Measurements from ENCODE around the gene LMOD1.

LMOD1 gene

GRCh38 chr1:201895913-201896807 lies 50.2 kb downstream of the LMOD1 start:
- TF ChIP-seq CTCF (IDR thresholded peaks at IDR 0.05) (peak; percentile 99), ZFX (IDR thresholded peaks at IDR 0.05; ENCODE audit: borderline replicate concordance) (no peak)
- H3K27ac ChIP-seq = no peak overlapping the region

GRCh38 chr1:201895120-201895665 lies 51.2 kb downstream of the LMOD1 start:
- TF ChIP-seq CTCF (IDR thresholded peaks at IDR 0.05) = no peak
- no peak for TF ChIP-seq ZFX (IDR thresholded peaks at IDR 0.05; ENCODE audit: borderline replicate concordance)

GRCh38 chr1:201894343-201895119 lies 51.8 kb downstream of the LMOD1 start:
- TF ChIP-seq CTCF (IDR thresholded peaks at IDR 0.05) (no peak), ZFX (IDR thresholded peaks at IDR 0.05; ENCODE audit: borderline replicate concordance) (no peak)
- H3K27ac ChIP-seq = no peak overlapping the region

More at GRCh38 chr1:201895120-201895665, 51.2 kb downstream of the LMOD1 start:
- H3K27ac ChIP-seq = no peak overlapping the region

- TF ChIP-seq CTCF (IDR thresholded peaks at IDR 0.05) (no peak), ZFX (IDR thresholded peaks at IDR 0.05; ENCODE audit: borderline replicate concordance) (no peak)
- H3K27ac ChIP-seq = no peak overlapping the region
These were observed 52.9 kb downstream of the LMOD1 start for GRCh38 chr1:201893431-201893830.

- no peak overlapping the region for H3K27ac ChIP-seq
- TF ChIP-seq ZFX (IDR thresholded peaks at IDR 0.05; ENCODE audit: borderline replicate concordance) (no peak), CTCF (IDR thresholded peaks at IDR 0.05) (no peak)
These were observed 54.1 kb downstream of the LMOD1 start for GRCh38 chr1:201892211-201892610.

DNA sequence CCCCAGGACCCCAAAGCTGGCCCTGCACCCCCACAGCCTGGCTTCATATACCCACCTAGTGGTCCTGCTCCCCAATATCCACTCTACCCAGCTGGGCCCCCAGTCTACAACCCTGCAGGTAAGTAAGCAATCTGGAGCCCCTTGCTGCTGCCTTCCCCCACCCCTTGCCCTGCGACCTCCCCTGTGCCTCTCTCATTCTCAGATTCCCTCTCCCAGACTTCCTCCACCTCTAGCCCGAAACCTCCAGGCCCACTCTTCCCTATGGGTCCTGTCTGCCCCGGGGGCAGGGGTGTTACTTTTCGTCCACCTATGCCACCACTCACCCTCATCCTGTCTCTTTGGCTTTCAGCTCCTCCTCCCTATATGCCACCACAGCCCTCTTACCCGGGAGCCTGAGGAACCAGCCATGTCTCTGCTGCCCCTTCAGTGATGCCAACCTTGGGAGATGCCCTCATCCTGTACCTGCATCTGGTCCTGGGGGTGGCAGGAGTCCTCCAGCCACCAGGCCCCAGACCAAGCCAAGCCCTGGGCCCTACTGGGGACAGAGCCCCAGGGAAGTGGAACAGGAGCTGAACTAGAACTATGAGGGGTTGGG lies 54.8 kb downstream of the LMOD1 start:
- no peak for TF ChIP-seq ZFX (IDR thresholded peaks at IDR 0.05; ENCODE audit: borderline replicate concordance)

GRCh38 chr1:201890806-201891450 lies 55.4 kb downstream of the LMOD1 start:
- no peak for TF ChIP-seq CTCF (IDR thresholded peaks at IDR 0.05)
- TF ChIP-seq ZFX (IDR thresholded peaks at IDR 0.05; ENCODE audit: borderline replicate concordance) = no peak
- no peak overlapping the region for H3K27ac ChIP-seq

More for the DNA sequence above, 54.8 kb downstream of the LMOD1 start:
- no peak overlapping the region for H3K27ac ChIP-seq
